SK-N-SH (cell line): ENCODE data around the gene MSANTD3. TPM values are rescaled to one million over a fixed set of nuclear protein-coding genes. Genes with fewer than 3 reads are reported as not detected.
A peak's percentile ranks its signal among the peaks of the same experiment; 100 is the strongest.

Experiments
- CTCF ChIA-PET: fragments of 300-600, 350-600 bp; formaldehyde crosslinking; extraction: SDS; loops from one replicate; lab custom pipeline; 2021; lab: Yijun Ruan, JAX
- POLR2A ChIA-PET: fragments of 350-600 bp; sonication (Branson Sonifier 250); formaldehyde crosslinking; extraction: SDS; loops from one replicate; lab custom pipeline; 2020; ENCODE audit warnings: antibody characterized with exemption, inconsistent platforms; lab: Yijun Ruan, JAX
- DNase-seq: peaks from one replicate; pipeline ENCODE4 v3.0.0; 2012
- H2AFZ ChIP-seq: fragments of 200-600 bp; sonication (generic); 2 replicates; pipeline ENCODE4 v1.8.1; 2016; ENCODE audit warnings: antibody characterized with exemption, mild to moderate bottlenecking, low read depth
- H3F3A ChIP-seq: fragments of 200-600 bp; sonication (generic); replicated peaks from 2 replicates; pipeline ENCODE3; 2016; ENCODE audit warnings: antibody characterized with exemption, mild to moderate bottlenecking; ENCODE audit not compliant: insufficient read depth
- H3K27ac ChIP-seq, 2 experiments: fragments of 200-500 bp in 1 of 2; fragments of 200-600 bp in 1 of 2; sonication (Bioruptor generic) in 1 of 2; sonication (generic), shearing (Covaris generic) in 1 of 2; 2 replicates each; pipeline versions ENCODE4 v1.5.1 to v1.6.1; 2014 to 2016; ENCODE audit warnings: low read depth in 2 of 2, inconsistent platforms in 1 of 2, low read length in 1 of 2, mild to moderate bottlenecking in 1 of 2, mixed read lengths in 1 of 2
- H3K27me3 ChIP-seq: fragments of 200-600 bp; sonication (generic), shearing (Covaris generic); 2 replicates; pipeline ENCODE4 v1.6.1; 2016; ENCODE audit warnings: mixed run types; ENCODE audit not compliant: insufficient read depth
- H3K36me3 ChIP-seq, 2 experiments: fragments of 200-500 bp in 1 of 2; fragments of 200-600 bp in 1 of 2; sonication (Bioruptor generic) in 1 of 2; sonication (generic) in 1 of 2; replicated peaks in 1 of 2; 2 replicates each; pipeline versions ENCODE3 to v1.5.1; 2014 to 2016; ENCODE audit warnings: low read length in 1 of 2, mild to moderate bottlenecking in 1 of 2; ENCODE audit not compliant: insufficient read depth in 2 of 2, control insufficient read depth in 1 of 2
- H3K4me1 ChIP-seq, 2 experiments: fragments of 200-500 bp in 1 of 2; fragments of 200-600 bp in 1 of 2; sonication (Bioruptor generic) in 1 of 2; sonication (generic), shearing (Covaris generic) in 1 of 2; 2 replicates each; pipeline versions ENCODE4 v1.5.1 to v1.6.1; 2014 to 2016; ENCODE audit warnings: low read depth in 1 of 2, low read length in 1 of 2, mixed run types in 1 of 2; ENCODE audit not compliant: insufficient read depth in 2 of 2, control insufficient read depth in 1 of 2
- H3K4me2 ChIP-seq: fragments of 200-600 bp; sonication (generic), shearing (Covaris generic); 2 replicates; pipeline ENCODE4 v1.6.1; 2017; ENCODE audit warnings: mixed run types
- H3K4me3 ChIP-seq, 2 experiments: fragments of 200-500 bp in 1 of 2; fragments of 200-600 bp in 1 of 2; sonication (Bioruptor generic) in 1 of 2; sonication (generic), shearing (Covaris generic) in 1 of 2; 2 replicates each; pipeline versions ENCODE4 v1.5.1 to v1.8.1; 2014 to 2016; ENCODE audit warnings: low read depth in 2 of 2, inconsistent platforms in 1 of 2, low read length in 1 of 2, mild to moderate bottlenecking in 1 of 2, mixed read lengths in 1 of 2, moderate library complexity in 1 of 2
- H3K79me2 ChIP-seq: fragments of 200-600 bp; sonication (generic); 2 replicates; pipeline ENCODE4 v1.8.1; 2017; ENCODE audit warnings: mild to moderate bottlenecking; ENCODE audit not compliant: insufficient read depth
- H3K9ac ChIP-seq: fragments of 200-600 bp; sonication (generic); 2 replicates; pipeline ENCODE4 v1.6.1; 2017; ENCODE audit warnings: mixed run types
- H3K9me2 ChIP-seq: fragments of 200-600 bp; sonication (generic); 2 replicates; pipeline ENCODE4 v1.6.1; 2017; ENCODE audit warnings: mixed run types
- H3K9me3 ChIP-seq: fragments of 200-600 bp; sonication (generic); 2 replicates; pipeline ENCODE4 v1.6.1; 2017; ENCODE audit warnings: mixed run types, mild to moderate bottlenecking, moderate library complexity
- H4K20me1 ChIP-seq: fragments of 200-600 bp; sonication (generic); 2 replicates; pipeline ENCODE4 v1.6.1; 2017; ENCODE audit warnings: mild to moderate bottlenecking, mixed run types; ENCODE audit not compliant: insufficient read depth
- ELF1 ChIP-seq: IDR thresholded peaks from 2 replicates; pipeline ENCODE4 v1.4.0; 2012
- FOSL2 ChIP-seq: IDR thresholded peaks from 2 replicates; pipeline ENCODE4 v1.4.0; 2012; ENCODE audit warnings: low read depth, mild to moderate bottlenecking, moderate library complexity, borderline replicate concordance
- FOXJ3 ChIP-seq: sonication (generic); formaldehyde crosslinking; IDR thresholded peaks from 2 replicates; pipeline ENCODE4 v1.5.1; 2020; ENCODE audit warnings: mild to moderate bottlenecking, missing genetic modification reagents
- FOXM1 ChIP-seq: IDR thresholded peaks from 2 replicates; pipeline ENCODE4 v1.4.0; 2012; ENCODE audit warnings: low read depth, mild to moderate bottlenecking
- GATA2 ChIP-seq: sonication (generic); formaldehyde crosslinking; IDR thresholded peaks from 2 replicates; pipeline ENCODE4 v1.5.0; 2020; ENCODE audit warnings: mild to moderate bottlenecking, missing genetic modification reagents
- IRF3 ChIP-seq: fragments of 150-350 bp; IDR thresholded peaks from 2 replicates; pipeline ENCODE4 v1.6.1; 2016; ENCODE audit warnings: mild to moderate bottlenecking, low read depth, low read length
- JUND ChIP-seq: IDR thresholded peaks from 2 replicates; pipeline ENCODE4 v1.4.0; 2012
- MAX ChIP-seq: IDR thresholded peaks from 2 replicates; pipeline ENCODE4 v1.4.0; 2012; ENCODE audit warnings: low read depth
- MEF2A ChIP-seq: IDR thresholded peaks from 2 replicates; pipeline ENCODE4 v1.4.0; 2012; ENCODE audit warnings: low read depth, borderline replicate concordance
- MXI1 ChIP-seq: IDR thresholded peaks from 2 replicates; pipeline ENCODE4 v1.6.1; 2012; ENCODE audit warnings: mild to moderate bottlenecking, low read depth, low read length, improper control_type of control experiment
- NFIC ChIP-seq: IDR thresholded peaks from 2 replicates; pipeline ENCODE4 v1.4.0; 2012; ENCODE audit warnings: borderline replicate concordance
- POLR2AphosphoS5 ChIP-seq: IDR thresholded peaks from 2 replicates; pipeline ENCODE4 v1.6.1; 2012; ENCODE audit warnings: low read depth, low read length
- RAD21 ChIP-seq: IDR thresholded peaks from 2 replicates; pipeline ENCODE4 v1.6.1; 2012; ENCODE audit warnings: mild to moderate bottlenecking, low read length
- RFX5 ChIP-seq: IDR thresholded peaks from 2 replicates; pipeline ENCODE4 v1.6.1; 2012; ENCODE audit warnings: mild to moderate bottlenecking, improper control_type of control experiment, low read length
- RXRA ChIP-seq: IDR thresholded peaks from 2 replicates; pipeline ENCODE4 v1.4.0; 2012; ENCODE audit warnings: low read depth, mild to moderate bottlenecking, borderline replicate concordance
- SIN3A ChIP-seq: IDR thresholded peaks from 2 replicates; pipeline ENCODE4 v1.6.1; 2012; ENCODE audit warnings: low read depth, mild to moderate bottlenecking, low read length, moderate library complexity, borderline replicate concordance
- TAF1 ChIP-seq: IDR thresholded peaks from 2 replicates; pipeline ENCODE4 v1.6.1; 2012; ENCODE audit warnings: low read depth, mild to moderate bottlenecking, low read length, moderate library complexity, borderline replicate concordance
- YY1 ChIP-seq: IDR thresholded peaks from 2 replicates; pipeline ENCODE4 v1.4.0; 2012; ENCODE audit warnings: low read depth, mild to moderate bottlenecking
- WGBS: methylation state at CpG from one replicate; pipeline ENCODE4 v1.1.6; 2017; ENCODE audit warnings: low lambda C conversion rate; 5-methylcytosine and 5-hydroxymethylcytosine counted together
- polyA plus RNA-seq, 3 experiments: library from polyadenylated mRNA; depleted of rRNA; stranded (reverse); fragments of >200 nt; gene quantifications; 2 replicates each; pipeline ENCODE4 v1.2.3, GENCODE V29; 2012
- TF ChIP-seq, protein P1 (sequence below): IDR thresholded peaks from 2 replicates; pipeline ENCODE4 v1.4.0; 2012; ENCODE audit warnings: low read depth, borderline replicate concordance

The MSANTD3 gene
- polyA plus RNA-seq, 1 of the 3 experiments (the other 2 are of a cell fraction) = 48.3 TPM

- H2AFZ ChIP-seq = peak overlapping the region; percentile 76
- no peaks in the 10 kb centered on the region for H3K27me3 ChIP-seq
- peak overlapping the region; percentile 77 to 82 for H3K4me3 ChIP-seq
- H3K4me2 ChIP-seq = peak overlapping the region; percentile 97
- WGBS = 0% methylated on average over 4 of the region's 108 CpGs
- H3K9me3 ChIP-seq = no peaks in the 10 kb centered on the region
- POLR2A ChIA-PET = no interaction called here
- peaks cover 0 to 10% of the 10 kb centered on the region in 2 experiments; a peak in 2 of 4 replicates for H3K4me1 ChIP-seq
- DNase-seq = peak; percentile 81
- H3K79me2 ChIP-seq = peaks cover 17% of the 10 kb centered on the region; the same call in 1 of the 2 replicates
- H3K9me2 ChIP-seq = no peaks in the 10 kb centered on the region
- H3F3A ChIP-seq = peaks cover 9% of the 10 kb centered on the region
- no peaks in the 10 kb centered on the region for H4K20me1 ChIP-seq
- no peak for TF ChIP-seq SIN3A
- no peak for TF ChIP-seq RAD21
- TF ChIP-seq TAF1 = no peak
- no peak for TF ChIP-seq MAX
- TF ChIP-seq FOXJ3 = no peak
- TF ChIP-seq, protein P1, sequence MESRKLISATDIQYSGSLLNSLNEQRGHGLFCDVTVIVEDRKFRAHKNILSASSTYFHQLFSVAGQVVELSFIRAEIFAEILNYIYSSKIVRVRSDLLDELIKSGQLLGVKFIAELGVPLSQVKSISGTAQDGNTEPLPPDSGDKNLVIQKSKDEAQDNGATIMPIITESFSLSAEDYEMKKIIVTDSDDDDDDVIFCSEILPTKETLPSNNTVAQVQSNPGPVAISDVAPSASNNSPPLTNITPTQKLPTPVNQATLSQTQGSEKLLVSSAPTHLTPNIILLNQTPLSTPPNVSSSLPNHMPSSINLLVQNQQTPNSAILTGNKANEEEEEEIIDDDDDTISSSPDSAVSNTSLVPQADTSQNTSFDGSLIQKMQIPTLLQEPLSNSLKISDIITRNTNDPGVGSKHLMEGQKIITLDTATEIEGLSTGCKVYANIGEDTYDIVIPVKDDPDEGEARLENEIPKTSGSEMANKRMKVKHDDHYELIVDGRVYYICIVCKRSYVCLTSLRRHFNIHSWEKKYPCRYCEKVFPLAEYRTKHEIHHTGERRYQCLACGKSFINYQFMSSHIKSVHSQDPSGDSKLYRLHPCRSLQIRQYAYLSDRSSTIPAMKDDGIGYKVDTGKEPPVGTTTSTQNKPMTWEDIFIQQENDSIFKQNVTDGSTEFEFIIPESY = no peak
- TF ChIP-seq YY1 = no peak
- no peak for TF ChIP-seq NFIC
- TF ChIP-seq MXI1 = no peak
- TF ChIP-seq ELF1 = no peak
- TF ChIP-seq GATA2 (CRISPR knock-in tag) = no peak
- no peak for TF ChIP-seq JUND
- no peak for TF ChIP-seq FOSL2
- no peak for TF ChIP-seq POLR2AphosphoS5
- TF ChIP-seq FOXM1 = no peak
- no peak for TF ChIP-seq RFX5
- TF ChIP-seq MEF2A = no peak
- no peak for TF ChIP-seq IRF3
- TF ChIP-seq RXRA = no peak
- H3K9ac ChIP-seq = peak overlapping the region; percentile 71
- H3K36me3 ChIP-seq = no peaks in the 10 kb centered on the region
- peak overlapping the region in 1 of 2 experiments; percentile 51; a peak in 1 of 4 replicates for H3K27ac ChIP-seq
- CTCF ChIA-PET = interaction anchor here (0.7 to 1.5 kb wide), 5 partner anchors 24 to 104 kb away, joined by 3 to 5 read pairs (median 3); no protein-coding TSS in a partner anchor
Measured at GRCh38 chr9:100473276-100474081, 46.5 kb downstream of the MSANTD3 start.
